HG03064 (cell line): Measurements from ENCODE around the gene BBS5.
"Not testable (repeated sequence)": the region's sequence is repeated elsewhere in the genome, so short reads cannot be mapped to it uniquely, and the experiment has no call there.

ENCODE experiments used
- ATAC-seq: cut with Tn5 transposase; IDR thresholded peaks from one replicate; pipeline ENCODE4 v1.9.1; 2021; ENCODE audit warnings: low read depth; ENCODE audit not compliant: unreplicated experiment

Gene BBS5

GRCh38 chr2:169539460-169539859, 60.2 kb downstream of the BBS5 start:
- ATAC-seq: not testable (repeated sequence)

- no peak for ATAC-seq
Measured at GRCh38 chr2:169540146-169540545, 60.9 kb downstream of the BBS5 start.

- no peak for ATAC-seq
Measured at GRCh38 chr2:169542433-169542832, 63.1 kb downstream of the BBS5 start.

- no peak for ATAC-seq
Measured at GRCh38 chr2:169546756-169547155, 67.5 kb downstream of the BBS5 start.
